Measurements from ENCODE around the gene GABRA6. TPM values are rescaled to one million over a fixed set of nuclear protein-coding genes. Genes with fewer than 3 reads are reported as not detected.

The GABRA6 gene
- total and polyA plus RNA-seq, 8 donors, result not detected

GRCh38 chr5:161744276-161744675, 58.8 kb downstream of the GABRA6 start:
- Histone ChIP-seq H3K9me3 (peaks cover 0 to 4% (median 0%) of the 10 kb centered on the region in 4 donors), H3K36me3 (no peaks in the 10 kb centered on the region), H3K4me3 (no peak overlapping the region), H3K27ac (no peak overlapping the region), H3K27me3 (no peaks in the 10 kb centered on the region), H3K4me1 (no peaks in the 10 kb centered on the region)
- DNase-seq, result no peak
- intact Hi-C loops (cut with DNase I; ENCODE audit: low total_unique reads), result no loop called here
- 74 to 91% (median 79%) methylated on average over 2 of the region's 2 CpGs for WGBS, 5 donors
- TF ChIP-seq POLR2A (IDR thresholded peaks at IDR 0.05) (no peak), CTCF (IDR thresholded peaks at IDR 0.05) (no peak), EP300 (IDR thresholded peaks at IDR 0.05) (no peak), POLR2AphosphoS5 (IDR thresholded peaks at IDR 0.05) (no peak)

GRCh38 chr5:161745392-161745791, 59.9 kb downstream of the GABRA6 start:
- intact Hi-C loops (cut with DNase I; ENCODE audit: low total_unique reads), result no loop called here
- no peaks in the 10 kb centered on the region for H3K4me1 ChIP-seq
- TF ChIP-seq POLR2A (IDR thresholded peaks at IDR 0.05) (no peak), POLR2AphosphoS5 (IDR thresholded peaks at IDR 0.05) (no peak), CTCF (IDR thresholded peaks at IDR 0.05) (no peak), EP300 (IDR thresholded peaks at IDR 0.05) (no peak)
- H3K9me3 ChIP-seq, result peaks cover 0 to 4% (median 0%) of the 10 kb centered on the region in 4 donors
- DNase-seq, result no peak
- no peaks in the 10 kb centered on the region for H3K36me3 ChIP-seq
- H3K27ac ChIP-seq, result no peak overlapping the region
- H3K27me3 ChIP-seq, result no peaks in the 10 kb centered on the region
- no peak overlapping the region for H3K4me3 ChIP-seq
- 45 to 69% (median 50%) methylated on average over 3 of the region's 3 CpGs for WGBS, 5 donors

- 77 to 86% (median 84%) methylated on average over 10 of the region's 10 CpGs for WGBS, 5 donors
- DNase-seq, result no peak
- Histone ChIP-seq H3K27me3 (no peaks in the 10 kb centered on the region), H3K27ac (no peak overlapping the region), H3K36me3 (no peaks in the 10 kb centered on the region), H3K4me1 (no peaks in the 10 kb centered on the region), H3K4me3 (no peak overlapping the region), H3K9me3 (peaks cover 0 to 4% (median 0%) of the 10 kb centered on the region in 4 donors)
- intact Hi-C loops (cut with DNase I; ENCODE audit: low total_unique reads), result no loop called here
- TF ChIP-seq POLR2A (IDR thresholded peaks at IDR 0.05) (no peak), POLR2AphosphoS5 (IDR thresholded peaks at IDR 0.05) (no peak), EP300 (IDR thresholded peaks at IDR 0.05) (no peak), CTCF (IDR thresholded peaks at IDR 0.05) (no peak)
Measured at GRCh38 chr5:161751265-161751664, 65.7 kb downstream of the GABRA6 start.

Other genes with a start within 250 kb of the GABRA6 start
- gene GABRB2, start 139.0 kb upstream of the GABRA6 start, total RNA-seq, result 1 to 10 TPM in 1 of 5 donors, under 1 TPM in 2, not detected in 2; 0.14 to 2.7 (median 0.73) TPM
- gene GABRB2, start 139.0 kb upstream of the GABRA6 start, polyA plus RNA-seq, result under 1 TPM in 2 of 3 donors, not detected in 1; 0.06 to 0.08 TPM
- gene GABRA1, start 162.4 kb downstream of the GABRA6 start, total RNA-seq, result under 1 TPM in 1 of 5 donors, not detected in 4; 0.92 TPM
- gene GABRA1, start 162.4 kb downstream of the GABRA6 start, polyA plus RNA-seq, result under 1 TPM in 2 of 3 donors, not detected in 1; 0.05 to 0.75 TPM